Measurements from ENCODE around the gene CYP2A7. TPM values are rescaled to one million over a fixed set of nuclear protein-coding genes. Genes with fewer than 3 reads are reported as not detected.
A peak's percentile ranks its signal among the peaks of the same experiment; 100 is the strongest.
"Not testable (repeated sequence)": the region's sequence is repeated elsewhere in the genome, so short reads cannot be mapped to it uniquely, and the experiment has no call there.

CYP2A7 gene
- total RNA-seq, 1 experiment from 2014 or later, result not detected

- H3K27me3 ChIP-seq (ENCODE audit: control insufficient read depth, insufficient read depth, low read length); intact Hi-C loops (cut with micrococcal nuclease; ENCODE audit: unreplicated experiment); CTCF ChIA-PET; BruUV-seq (replicated peaks); H3K4me3 ChIP-seq (ENCODE audit: low read depth in 2 of 2, low read length in 2 of 2); in situ Hi-C loops (cut with HindIII; ENCODE audit: low pct_unique_long_range_greater_than_20kb, low sequenced_read_pairs); H3K36me3 ChIP-seq (ENCODE audit: control insufficient read depth, insufficient read depth, low read length); DNase-seq (ENCODE audit: low read depth, low spot score); H3K9me3 ChIP-seq (ENCODE audit: control insufficient read depth, insufficient read depth, low read depth, low read length); POLR2A ChIA-PET; H3K4me1 ChIP-seq (ENCODE audit: control insufficient read depth, insufficient read depth, low read length); ATAC-seq: not testable (repeated sequence)
- peak overlapping the region; percentile 29; the same call in 1 of the 2 replicates for H3K27ac ChIP-seq (ENCODE audit: low read length)
Measured at GRCh38 chr19:40832431-40832790, 49.6 kb downstream of the CYP2A7 start.

GRCh38 chr19:40831502-40832430, 50.3 kb downstream of the CYP2A7 start:
- ATAC-seq (peak; percentile 34), DNase-seq (ENCODE audit: low read depth, low spot score) (peak; percentile 59)
- no peaks in the 10 kb centered on the region for H3K27me3 ChIP-seq (ENCODE audit: control insufficient read depth, insufficient read depth, low read length)
- H3K36me3 ChIP-seq (ENCODE audit: control insufficient read depth, insufficient read depth, low read length), result no peaks in the 10 kb centered on the region
- no peaks in the 10 kb centered on the region for H3K9me3 ChIP-seq (ENCODE audit: control insufficient read depth, insufficient read depth, low read depth, low read length)
- in situ Hi-C loops (cut with HindIII; ENCODE audit: low pct_unique_long_range_greater_than_20kb, low sequenced_read_pairs), result no loop called here
- H3K4me3 ChIP-seq (ENCODE audit: low read depth in 2 of 2, low read length in 2 of 2), result no peak overlapping the region
- intact Hi-C loops (cut with micrococcal nuclease; ENCODE audit: unreplicated experiment), result no loop called here
- H3K27ac ChIP-seq (ENCODE audit: low read length), result peak overlapping the region; percentile 29; the same call in 1 of the 2 replicates
- TF ChIP-seq TCF7L2 (IDR thresholded peaks at IDR 0.05; ENCODE audit: low read depth, low read length) (no peak; the same call in 1 of the 2 replicates), POLR2AphosphoS5 (IDR thresholded peaks at IDR 0.05; ENCODE audit: low read depth, low read length) (no peak), REST (IDR thresholded peaks at IDR 0.05; ENCODE audit: insufficient read depth in 1 of 2, low read depth in 2 of 2, low read length in 1 of 2) (no peak), CTCF (IDR thresholded peaks at IDR 0.05) (no peak), SIN3A (IDR thresholded peaks at IDR 0.05; ENCODE audit: borderline replicate concordance, insufficient read depth, low read depth, low read length) (no peak)
- ChIA-PET POLR2A (no interaction called here), CTCF (no interaction called here)
- H3K4me1 ChIP-seq (ENCODE audit: control insufficient read depth, insufficient read depth, low read length), result no peaks in the 10 kb centered on the region
- no TSS peak for BruUV-seq (replicated peaks)

- H3K4me1 ChIP-seq (ENCODE audit: control insufficient read depth, insufficient read depth, low read length); BruUV-seq (replicated peaks); intact Hi-C loops (cut with micrococcal nuclease; ENCODE audit: unreplicated experiment); CTCF ChIA-PET; H3K4me3 ChIP-seq (ENCODE audit: low read depth in 2 of 2, low read length in 2 of 2); H3K27ac ChIP-seq (ENCODE audit: low read length); H3K27me3 ChIP-seq (ENCODE audit: control insufficient read depth, insufficient read depth, low read length); H3K9me3 ChIP-seq (ENCODE audit: control insufficient read depth, insufficient read depth, low read depth, low read length); DNase-seq (ENCODE audit: low read depth, low spot score); ATAC-seq; POLR2A ChIA-PET; in situ Hi-C loops (cut with HindIII; ENCODE audit: low pct_unique_long_range_greater_than_20kb, low sequenced_read_pairs); H3K36me3 ChIP-seq (ENCODE audit: control insufficient read depth, insufficient read depth, low read length): not testable (repeated sequence)
Measured at GRCh38 chr19:40830741-40831140, 51.3 kb downstream of the CYP2A7 start.
